ENCODE data around the gene DNPH1. TPM values are rescaled to one million over a fixed set of nuclear protein-coding genes. Genes with fewer than 3 reads are reported as not detected.

Gene DNPH1
- total and polyA plus RNA-seq, 3 donors from 2014 or later, result 19.3 to 21.8 (median 21.8) TPM

DNA sequence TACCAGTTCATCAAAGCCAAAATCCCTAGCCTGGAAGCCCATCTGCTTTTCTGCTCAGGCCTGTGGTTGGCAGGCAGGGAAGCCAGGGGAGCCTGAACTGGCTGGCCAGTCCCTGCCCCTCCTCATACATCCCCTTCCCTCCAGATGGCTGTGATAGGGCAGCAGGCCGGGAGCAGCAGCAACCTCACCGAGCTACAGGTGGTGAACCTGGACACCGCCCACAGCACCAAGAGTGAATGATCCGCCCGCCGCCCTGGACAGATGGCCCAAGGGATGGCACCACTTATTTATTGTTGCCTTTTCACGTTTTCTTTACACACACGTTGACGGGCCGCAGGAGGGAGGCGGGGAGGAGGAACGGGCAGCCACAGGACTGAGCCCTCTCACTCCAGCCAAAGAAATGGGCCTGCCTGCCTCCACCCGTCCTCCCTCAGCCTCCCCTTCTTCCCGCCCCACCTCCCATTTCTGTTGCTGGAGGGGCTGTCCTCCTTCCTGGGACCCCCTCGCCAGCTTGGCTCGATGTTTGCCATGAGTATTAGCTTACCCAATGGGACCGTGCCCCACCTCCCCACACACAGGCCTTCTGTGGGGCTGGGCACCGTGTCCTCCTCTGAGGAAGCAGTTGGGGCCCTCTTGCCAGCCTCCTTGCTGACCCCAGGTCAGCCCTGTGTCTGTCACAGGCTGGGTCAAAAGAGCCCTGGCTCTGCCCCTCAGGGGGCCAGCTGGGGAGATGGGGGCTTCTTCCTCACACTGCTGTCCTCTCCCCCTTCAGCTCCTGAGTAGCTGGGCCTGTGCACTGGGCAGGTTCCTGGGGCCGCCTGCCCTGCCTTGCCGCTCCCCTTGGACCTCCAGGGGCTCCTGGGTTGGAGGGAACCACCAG, 50.1 kb downstream of the DNPH1 start:
- Histone ChIP-seq H3K9me3 (no peaks in the 10 kb centered on the region), H3K27ac (no peak overlapping the region), H3K4me3 (no peak overlapping the region), H3K27me3 (no peaks in the 10 kb centered on the region), H3K36me3 (ENCODE audit: low read depth, missing control alignments) (no peaks in the 10 kb centered on the region), H3K4me1 (peaks cover 15% of the 10 kb centered on the region)
- TF ChIP-seq CTCF (IDR thresholded peaks at IDR 0.05) (no peak), POLR2A (IDR thresholded peaks at IDR 0.05) (no peak)
- WGBS, 2 donors, result 82 to 88% methylated on average over 17 to 20 of the region's 20 CpGs
- no peak for DNase-seq
- intact Hi-C loops (cut with DNase I; ENCODE audit: low total_unique reads), result no loop called here

- WGBS, 2 donors, result 73 to 90% methylated on average over 5 to 12 of the region's 12 CpGs
- Histone ChIP-seq H3K36me3 (ENCODE audit: low read depth, missing control alignments) (no peaks in the 10 kb centered on the region), H3K27ac (no peak overlapping the region), H3K4me1 (peaks cover 22% of the 10 kb centered on the region), H3K27me3 (no peaks in the 10 kb centered on the region), H3K9me3 (no peaks in the 10 kb centered on the region), H3K4me3 (no peak overlapping the region)
- TF ChIP-seq CTCF (IDR thresholded peaks at IDR 0.05) (no peak), POLR2A (IDR thresholded peaks at IDR 0.05) (no peak)
- no peak for DNase-seq
- intact Hi-C loops (cut with DNase I; ENCODE audit: low total_unique reads), result no loop called here
These were observed 51.1 kb downstream of the DNPH1 start for GRCh38 chr6:43178150-43178549.

DNA sequence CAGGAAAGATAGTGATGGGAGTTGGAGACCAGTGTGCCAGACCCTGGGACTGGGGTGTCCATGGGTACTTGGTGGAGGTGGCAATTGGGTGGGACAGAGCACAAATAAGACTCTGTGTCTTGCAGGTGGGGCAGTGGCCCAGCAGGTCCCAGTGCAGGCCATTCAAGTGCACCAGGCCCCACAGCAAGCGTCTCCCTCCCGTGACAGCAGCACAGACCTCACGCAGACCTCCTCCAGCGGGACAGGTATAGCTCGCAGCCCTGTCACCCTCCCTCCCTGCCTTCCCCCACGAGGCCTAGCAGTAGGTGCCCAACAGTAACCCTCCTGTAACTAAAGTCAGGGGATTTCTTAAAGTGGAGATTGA, 52.9 kb downstream of the DNPH1 start:
- Histone ChIP-seq H3K27me3 (no peaks in the 10 kb centered on the region), H3K4me1 (peaks cover 19% of the 10 kb centered on the region), H3K36me3 (ENCODE audit: low read depth, missing control alignments) (no peaks in the 10 kb centered on the region), H3K4me3 (no peak overlapping the region), H3K9me3 (no peaks in the 10 kb centered on the region), H3K27ac (no peak overlapping the region)
- WGBS, 2 donors, result 89 to 100% methylated on average over 4 to 6 of the region's 6 CpGs
- DNase-seq, result no peak
- intact Hi-C loops (cut with DNase I; ENCODE audit: low total_unique reads), result no loop called here
- TF ChIP-seq POLR2A (IDR thresholded peaks at IDR 0.05) (no peak), CTCF (IDR thresholded peaks at IDR 0.05) (no peak)

- Histone ChIP-seq H3K27ac (no peak overlapping the region), H3K36me3 (ENCODE audit: low read depth, missing control alignments) (no peaks in the 10 kb centered on the region), H3K27me3 (no peaks in the 10 kb centered on the region), H3K4me1 (peaks cover 18% of the 10 kb centered on the region), H3K4me3 (no peak overlapping the region), H3K9me3 (no peaks in the 10 kb centered on the region)
- TF ChIP-seq POLR2A (IDR thresholded peaks at IDR 0.05) (no peak), CTCF (IDR thresholded peaks at IDR 0.05) (no peak)
- DNase-seq, result no peak
- intact Hi-C loops (cut with DNase I; ENCODE audit: low total_unique reads), result no loop called here
- 88 to 91% methylated on average over 8 to 11 of the region's 11 CpGs for WGBS, 2 donors
These were observed 53.4 kb downstream of the DNPH1 start for GRCh38 chr6:43175676-43176422.

Other genes with a start within 250 kb of the DNPH1 start
- 10 to 100 TPM; 73.4 to 74.5 TPM for gene PPP2R5D, start 244.9 kb downstream of the DNPH1 start, total RNA-seq
- gene PPP2R5D, start 244.9 kb downstream of the DNPH1 start, polyA plus RNA-seq (ENCODE audit: insufficient read depth, low read depth, low replicate concordance), result 82.5 TPM
- gene MEA1, start 215.5 kb downstream of the DNPH1 start, total RNA-seq, result 100 to 1,000 TPM; 132 to 175 TPM
- 522 TPM for gene MEA1, start 215.5 kb downstream of the DNPH1 start, polyA plus RNA-seq (ENCODE audit: insufficient read depth, low read depth, low replicate concordance)
- gene KLHDC3, start 215.2 kb downstream of the DNPH1 start, total RNA-seq, result 100 to 1,000 TPM; 207 to 210 TPM
- 422 TPM for gene KLHDC3, start 215.2 kb downstream of the DNPH1 start, polyA plus RNA-seq (ENCODE audit: insufficient read depth, low read depth, low replicate concordance)
- gene RRP36, start 207.9 kb downstream of the DNPH1 start, total RNA-seq, result 10 to 100 TPM; 34.2 to 49.5 TPM
- gene RRP36, start 207.9 kb downstream of the DNPH1 start, polyA plus RNA-seq (ENCODE audit: insufficient read depth, low read depth, low replicate concordance), result 39.9 TPM
- gene CUL7, start 175.6 kb downstream of the DNPH1 start, total RNA-seq, result 10 to 100 TPM; 23.9 to 31.5 TPM
- gene CUL7, start 175.6 kb downstream of the DNPH1 start, polyA plus RNA-seq (ENCODE audit: insufficient read depth, low read depth, low replicate concordance), result 16.6 TPM
- 10 to 100 TPM; 37.2 to 54.8 TPM for gene MRPL2, start 170.0 kb downstream of the DNPH1 start, total RNA-seq
- 72.8 TPM for gene MRPL2, start 170.0 kb downstream of the DNPH1 start, polyA plus RNA-seq (ENCODE audit: insufficient read depth, low read depth, low replicate concordance)
- 10 to 100 TPM; 41.1 to 49.4 TPM for gene KLC4, start 169.8 kb downstream of the DNPH1 start, total RNA-seq
- gene KLC4, start 169.8 kb downstream of the DNPH1 start, polyA plus RNA-seq (ENCODE audit: insufficient read depth, low read depth, low replicate concordance), result 63.1 TPM
- gene PTK7, start 153.2 kb downstream of the DNPH1 start, total RNA-seq, result 10 to 100 TPM; 58.8 to 68.7 TPM
- 60.8 TPM for gene PTK7, start 153.2 kb downstream of the DNPH1 start, polyA plus RNA-seq (ENCODE audit: insufficient read depth, low read depth, low replicate concordance)
- 10 to 100 TPM; 36.5 to 39.2 TPM for gene SRF, start 58.2 kb downstream of the DNPH1 start, total RNA-seq
- gene SRF, start 58.2 kb downstream of the DNPH1 start, polyA plus RNA-seq (ENCODE audit: insufficient read depth, low read depth, low replicate concordance), result 28.4 TPM
- gene CUL9, start 47.3 kb downstream of the DNPH1 start, total RNA-seq, result 100 to 1,000 TPM in 1 of 2 donors, 10 to 100 TPM in 1; 90.6 to 110 TPM
- gene CUL9, start 47.3 kb downstream of the DNPH1 start, polyA plus RNA-seq (ENCODE audit: insufficient read depth, low read depth, low replicate concordance), result 101 TPM
- 1 to 10 TPM; 2.2 to 2.6 TPM for gene TTBK1, start 14.0 kb upstream of the DNPH1 start, total RNA-seq
- 2.3 TPM for gene TTBK1, start 14.0 kb upstream of the DNPH1 start, polyA plus RNA-seq (ENCODE audit: insufficient read depth, low read depth, low replicate concordance)
- gene SLC22A7, start 68.8 kb upstream of the DNPH1 start, total RNA-seq, result not detected
- not detected for gene SLC22A7, start 68.8 kb upstream of the DNPH1 start, polyA plus RNA-seq (ENCODE audit: insufficient read depth, low read depth, low replicate concordance)
- gene CRIP3, start 79.3 kb upstream of the DNPH1 start, total RNA-seq, result 10 to 100 TPM; 13.4 to 33.4 TPM
- gene CRIP3, start 79.3 kb upstream of the DNPH1 start, polyA plus RNA-seq (ENCODE audit: insufficient read depth, low read depth, low replicate concordance), result 34.3 TPM
- 100 to 1,000 TPM in 1 of 2 donors, 10 to 100 TPM in 1; 79.7 to 123 TPM for gene ZNF318, start 140.2 kb upstream of the DNPH1 start, total RNA-seq
- 97.9 TPM for gene ZNF318, start 140.2 kb upstream of the DNPH1 start, polyA plus RNA-seq (ENCODE audit: insufficient read depth, low read depth, low replicate concordance)
- 10 to 100 TPM; 29.2 to 34.0 TPM for gene ABCC10, start 198.1 kb upstream of the DNPH1 start, total RNA-seq
- gene ABCC10, start 198.1 kb upstream of the DNPH1 start, polyA plus RNA-seq (ENCODE audit: insufficient read depth, low read depth, low replicate concordance), result 21.0 TPM
- gene DLK2, start 226.1 kb upstream of the DNPH1 start, total RNA-seq, result 1 to 10 TPM; 1.7 to 1.9 TPM
- gene DLK2, start 226.1 kb upstream of the DNPH1 start, polyA plus RNA-seq (ENCODE audit: insufficient read depth, low read depth, low replicate concordance), result 1.3 TPM
- gene TJAP1, start 248.1 kb upstream of the DNPH1 start, total RNA-seq, result 10 to 100 TPM; 55.9 to 59.1 TPM
- gene TJAP1, start 248.1 kb upstream of the DNPH1 start, polyA plus RNA-seq (ENCODE audit: insufficient read depth, low read depth, low replicate concordance), result 35.4 TPM